KOPT-K1 (cell line): ENCODE results near the gene BRD7.

ENCODE experiments used
- H3K27ac ChIP-seq: fragments of 200-600 bp; sonication (generic); 2 replicates; pipeline ENCODE4 v1.5.1; 2016; ENCODE audit warnings: antibody characterized with exemption, mild to moderate bottlenecking, low read depth, low read length; ENCODE audit not compliant: poor library complexity, severe bottlenecking
- H3K36me3 ChIP-seq: fragments of 200-600 bp; sonication (generic); 2 replicates; pipeline ENCODE4 v1.5.1; 2017; ENCODE audit warnings: antibody characterized with exemption, mild to moderate bottlenecking, low read length, moderate library complexity; ENCODE audit not compliant: insufficient read depth
- H3K9me3 ChIP-seq: fragments of 200-600 bp; sonication (generic); 2 replicates; pipeline ENCODE4 v1.5.1; 2017; ENCODE audit warnings: antibody characterized with exemption, low read length, mild to moderate bottlenecking; ENCODE audit not compliant: insufficient read depth, poor library complexity, severe bottlenecking

BRD7 gene

GRCh38 chr16:50275428-50276325 is 93.1 kb downstream of the BRD7 start:
- Histone ChIP-seq H3K36me3 (no peaks in the 10 kb centered on the region; the same call in 1 of the 2 replicates), H3K27ac (peak overlapping the region; percentile 86), H3K9me3 (no peaks in the 10 kb centered on the region)

GRCh38 chr16:50275098-50275415 is 93.7 kb downstream of the BRD7 start:
- H3K27ac ChIP-seq = peak overlapping the region; percentile 86
- H3K36me3 ChIP-seq = no peaks in the 10 kb centered on the region; the same call in 1 of the 2 replicates
- no peaks in the 10 kb centered on the region for H3K9me3 ChIP-seq

- no peaks in the 10 kb centered on the region; the same call in 1 of the 2 replicates for H3K36me3 ChIP-seq
- no peaks in the 10 kb centered on the region for H3K9me3 ChIP-seq
- H3K27ac ChIP-seq = peak overlapping the region; percentile 86
Measured at GRCh38 chr16:50274326-50275097, 94.3 kb downstream of the BRD7 start.

GRCh38 chr16:50273888-50274325 is 94.9 kb downstream of the BRD7 start:
- H3K27ac ChIP-seq = peak overlapping the region; percentile 86
- no peaks in the 10 kb centered on the region; the same call in 1 of the 2 replicates for H3K36me3 ChIP-seq

GRCh38 chr16:50273382-50273690 is 95.5 kb downstream of the BRD7 start:
- Histone ChIP-seq H3K9me3 (no peaks in the 10 kb centered on the region), H3K27ac (no peak overlapping the region), H3K36me3 (no peaks in the 10 kb centered on the region; the same call in 1 of the 2 replicates)

More at GRCh38 chr16:50273888-50274325, 94.9 kb downstream of the BRD7 start:
- H3K9me3 ChIP-seq = no peaks in the 10 kb centered on the region

GRCh38 chr16:50272687-50273381 is 96.0 kb downstream of the BRD7 start:
- Histone ChIP-seq H3K27ac (no peak overlapping the region), H3K36me3 (no peaks in the 10 kb centered on the region; the same call in 1 of the 2 replicates), H3K9me3 (no peaks in the 10 kb centered on the region)

GRCh38 chr16:50272111-50272571 is 96.6 kb downstream of the BRD7 start:
- H3K9me3 ChIP-seq = no peaks in the 10 kb centered on the region
- H3K36me3 ChIP-seq = no peaks in the 10 kb centered on the region; the same call in 1 of the 2 replicates
- H3K27ac ChIP-seq = no peak overlapping the region

GRCh38 chr16:50271148-50272041 is 97.4 kb downstream of the BRD7 start:
- H3K27ac ChIP-seq = no peak overlapping the region
- no peaks in the 10 kb centered on the region; the same call in 1 of the 2 replicates for H3K36me3 ChIP-seq
- no peaks in the 10 kb centered on the region for H3K9me3 ChIP-seq

GRCh38 chr16:50270510-50271147 is 98.2 kb downstream of the BRD7 start:
- no peaks in the 10 kb centered on the region; the same call in 1 of the 2 replicates for H3K36me3 ChIP-seq
- no peaks in the 10 kb centered on the region for H3K9me3 ChIP-seq
- no peak overlapping the region for H3K27ac ChIP-seq

GRCh38 chr16:50269769-50270509 is 98.8 kb downstream of the BRD7 start:
- Histone ChIP-seq H3K27ac (no peak overlapping the region), H3K36me3 (no peaks in the 10 kb centered on the region; the same call in 1 of the 2 replicates), H3K9me3 (no peaks in the 10 kb centered on the region)

GRCh38 chr16:50269061-50269705 is 99.6 kb downstream of the BRD7 start:
- H3K36me3 ChIP-seq = no peaks in the 10 kb centered on the region; the same call in 1 of the 2 replicates
- no peak overlapping the region for H3K27ac ChIP-seq

GRCh38 chr16:50268352-50268751 is 100.4 kb downstream of the BRD7 start:
- peak overlapping the region; percentile 93 for H3K27ac ChIP-seq
- H3K36me3 ChIP-seq = no peaks in the 10 kb centered on the region; the same call in 1 of the 2 replicates
- no peaks in the 10 kb centered on the region for H3K9me3 ChIP-seq

More at GRCh38 chr16:50269061-50269705, 99.6 kb downstream of the BRD7 start:
- H3K9me3 ChIP-seq = no peaks in the 10 kb centered on the region

- Histone ChIP-seq H3K27ac (peak overlapping the region; percentile 93), H3K36me3 (no peaks in the 10 kb centered on the region; the same call in 1 of the 2 replicates)
Measured at GRCh38 chr16:50267651-50268050, 101.1 kb downstream of the BRD7 start.

More at GRCh38 chr16:50267651-50268050, 101.1 kb downstream of the BRD7 start:
- H3K9me3 ChIP-seq = no peaks in the 10 kb centered on the region
